Stimulated activated memory B cell treated with anti-CD40 and anti-IgM and Interleukin-4, amounts not matched to agents 10 μg/mL and 1 μg/mL and 100 μg/mL, for 72 hours (primary cell): ENCODE measurements around the gene NTM.

Experiments
- ATAC-seq: fragments of 150-1000 bp; cut with Tn5 transposase; 2 replicates; pipeline ENCODE4 v1.10.0; 2021
- H3K27ac Mint-ChIP-seq: one replicate; pipeline ENCODE4 v1.8.0; 2022; ENCODE audit warnings: mild to moderate bottlenecking, mixed read lengths
- H3K27me3 Mint-ChIP-seq: one replicate; pipeline ENCODE4 v1.8.0; 2022; ENCODE audit warnings: mixed read lengths
- H3K36me3 Mint-ChIP-seq: one replicate; pipeline ENCODE4 v1.8.0; 2022; ENCODE audit warnings: mixed read lengths
- H3K4me1 Mint-ChIP-seq: one replicate; pipeline ENCODE4 v1.8.0; 2022; ENCODE audit warnings: mixed read lengths
- H3K4me3 Mint-ChIP-seq: one replicate; pipeline ENCODE4 v1.8.0; 2022; ENCODE audit warnings: mild to moderate bottlenecking, moderate library complexity, mixed read lengths
- H3K9me3 Mint-ChIP-seq: one replicate; pipeline ENCODE4 v1.8.0; 2022; ENCODE audit warnings: mixed read lengths

NTM gene

DNA sequence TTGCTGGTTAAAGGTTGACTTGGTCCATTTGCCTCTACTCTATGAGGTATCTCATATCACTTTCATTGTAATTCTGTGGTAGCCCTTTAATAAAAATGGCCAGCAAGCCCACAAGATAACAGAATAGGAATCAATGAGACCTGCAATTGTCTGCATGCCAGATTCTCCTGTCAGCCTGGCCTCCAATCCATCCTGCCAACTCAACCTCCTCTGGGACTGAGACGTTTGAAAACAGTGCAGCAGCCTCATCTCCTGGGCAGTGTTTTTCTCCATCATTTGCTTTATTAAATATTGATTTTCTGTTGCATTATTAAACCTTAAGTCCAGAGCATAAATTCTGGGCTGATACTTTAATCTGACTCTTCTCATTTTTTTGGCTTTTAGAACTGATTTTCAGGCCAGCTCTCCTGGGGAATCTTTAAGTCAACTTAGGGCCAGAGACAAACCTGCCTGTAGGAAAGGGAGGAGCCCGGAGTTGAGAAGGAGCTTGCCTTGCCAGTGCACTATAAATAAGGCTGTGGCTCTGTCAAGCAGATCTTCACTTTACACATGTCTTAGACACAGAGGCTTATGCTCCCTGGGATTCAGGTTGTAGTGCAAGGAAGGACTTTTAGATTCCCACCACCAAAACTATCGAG, 798.0 kb downstream of the NTM start:
- Mint-ChIP-seq H3K4me3 (no peak overlapping the region), H3K9me3 (peaks cover 5% of the 10 kb centered on the region), H3K4me1 (no peaks in the 10 kb centered on the region), H3K27me3 (no peaks in the 10 kb centered on the region), H3K36me3 (no peaks in the 10 kb centered on the region), H3K27ac (no peak overlapping the region)
- ATAC-seq, result no peak

DNA sequence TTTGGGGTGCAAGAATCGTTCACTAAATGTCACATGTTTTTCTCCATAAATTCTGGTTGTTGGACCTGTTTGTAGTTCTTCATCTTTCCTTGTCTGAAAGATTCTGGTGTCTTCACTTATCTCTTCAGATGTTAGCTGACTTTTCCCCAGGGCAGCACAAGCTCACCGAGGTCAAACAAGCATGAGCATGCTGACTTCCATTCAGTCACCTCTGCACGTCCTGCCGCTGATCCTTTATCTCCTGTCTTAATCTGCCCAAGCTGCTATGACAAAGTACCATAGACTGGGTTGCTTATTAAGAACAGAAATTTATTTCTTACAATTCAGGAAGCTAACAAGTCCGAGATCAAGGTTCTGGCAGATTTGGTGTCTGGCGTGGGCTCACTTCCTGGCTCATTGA, 800.6 kb downstream of the NTM start:
- Mint-ChIP-seq H3K4me3 (no peak overlapping the region), H3K4me1 (no peaks in the 10 kb centered on the region), H3K27me3 (no peaks in the 10 kb centered on the region)

DNA sequence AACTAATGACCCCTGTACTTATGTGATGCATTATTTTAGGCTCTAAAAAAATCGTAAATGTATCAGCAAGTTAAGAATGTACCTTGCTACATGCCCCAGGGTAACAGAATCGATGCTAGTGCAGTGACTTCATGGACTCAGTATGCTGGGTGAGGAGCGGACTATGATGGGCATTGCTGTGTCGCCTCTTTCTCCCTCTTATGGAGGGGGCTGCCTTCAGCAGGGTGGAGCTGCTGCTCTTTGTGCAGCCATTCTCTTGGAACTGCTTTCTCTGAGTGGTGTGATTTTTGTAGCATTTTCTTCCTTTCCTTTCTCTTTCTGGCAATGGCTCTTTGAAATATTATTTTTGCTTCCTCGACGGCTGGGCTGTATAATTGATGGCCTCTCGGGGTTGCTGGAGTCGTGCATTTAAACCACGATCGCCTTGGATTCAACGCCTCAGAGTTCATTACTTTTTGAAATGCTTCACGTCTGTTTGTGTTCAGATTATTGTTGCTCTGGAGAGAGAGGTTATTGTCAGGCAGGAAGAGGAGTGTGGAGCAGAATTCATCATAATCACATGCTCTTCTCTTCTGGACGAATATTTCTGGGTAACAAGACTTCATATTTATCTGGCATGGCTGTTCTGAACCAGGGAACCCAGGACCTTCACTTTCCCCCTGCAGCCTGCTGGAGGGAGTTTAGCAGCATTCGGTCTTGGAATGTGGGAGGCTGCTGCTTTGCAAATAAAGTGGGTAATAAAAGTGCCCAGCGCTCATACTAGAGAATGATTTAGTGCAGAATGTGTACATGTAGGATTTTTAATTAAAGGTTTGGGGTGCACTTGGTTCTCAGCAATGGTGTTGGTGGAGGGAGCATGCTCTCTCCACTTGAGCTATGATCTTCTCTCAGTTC, 804.2 kb downstream of the NTM start:
- H3K4me1 Mint-ChIP-seq, result no peaks in the 10 kb centered on the region

More for the DNA sequence above, 800.6 kb downstream of the NTM start:
- Mint-ChIP-seq H3K36me3 (no peaks in the 10 kb centered on the region), H3K9me3 (peaks cover 10% of the 10 kb centered on the region), H3K27ac (no peak overlapping the region)
- no peak for ATAC-seq

DNA sequence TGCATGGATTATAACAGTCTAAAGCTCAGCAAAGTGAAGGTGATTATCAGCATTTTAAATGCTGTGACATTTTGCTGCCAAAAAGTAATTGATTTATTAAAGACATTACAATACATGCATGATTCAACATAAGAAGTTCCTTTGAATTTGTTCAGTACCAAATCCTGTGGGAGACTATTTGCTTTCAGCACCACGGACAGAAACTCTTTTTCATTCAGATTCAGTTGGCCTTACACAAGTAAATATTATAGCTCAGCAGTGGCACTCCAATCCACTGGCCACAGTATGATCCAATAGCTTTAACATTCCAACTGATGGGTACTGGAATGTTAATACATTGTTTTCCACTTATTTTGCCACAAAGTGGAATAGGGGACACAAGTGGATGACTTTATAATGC, 806.7 kb downstream of the NTM start:
- Mint-ChIP-seq H3K4me3 (no peak overlapping the region), H3K4me1 (no peaks in the 10 kb centered on the region), H3K27me3 (no peaks in the 10 kb centered on the region), H3K36me3 (no peaks in the 10 kb centered on the region), H3K9me3 (peaks cover 10% of the 10 kb centered on the region), H3K27ac (no peak overlapping the region)
- ATAC-seq, result no peak

More for the DNA sequence above, 804.2 kb downstream of the NTM start:
- no peaks in the 10 kb centered on the region for H3K36me3 Mint-ChIP-seq
- no peak overlapping the region for H3K4me3 Mint-ChIP-seq
- no peaks in the 10 kb centered on the region for H3K27me3 Mint-ChIP-seq
- peaks cover 15% of the 10 kb centered on the region for H3K9me3 Mint-ChIP-seq
- ATAC-seq, result no peak
- H3K27ac Mint-ChIP-seq, result no peak overlapping the region

GRCh38 chr11:132184079-132184478, 813.7 kb downstream of the NTM start:
- Mint-ChIP-seq H3K27me3 (no peaks in the 10 kb centered on the region), H3K36me3 (no peaks in the 10 kb centered on the region), H3K27ac (no peak overlapping the region), H3K4me3 (no peak overlapping the region), H3K9me3 (peaks cover 3% of the 10 kb centered on the region), H3K4me1 (no peaks in the 10 kb centered on the region)
- no peak for ATAC-seq

DNA sequence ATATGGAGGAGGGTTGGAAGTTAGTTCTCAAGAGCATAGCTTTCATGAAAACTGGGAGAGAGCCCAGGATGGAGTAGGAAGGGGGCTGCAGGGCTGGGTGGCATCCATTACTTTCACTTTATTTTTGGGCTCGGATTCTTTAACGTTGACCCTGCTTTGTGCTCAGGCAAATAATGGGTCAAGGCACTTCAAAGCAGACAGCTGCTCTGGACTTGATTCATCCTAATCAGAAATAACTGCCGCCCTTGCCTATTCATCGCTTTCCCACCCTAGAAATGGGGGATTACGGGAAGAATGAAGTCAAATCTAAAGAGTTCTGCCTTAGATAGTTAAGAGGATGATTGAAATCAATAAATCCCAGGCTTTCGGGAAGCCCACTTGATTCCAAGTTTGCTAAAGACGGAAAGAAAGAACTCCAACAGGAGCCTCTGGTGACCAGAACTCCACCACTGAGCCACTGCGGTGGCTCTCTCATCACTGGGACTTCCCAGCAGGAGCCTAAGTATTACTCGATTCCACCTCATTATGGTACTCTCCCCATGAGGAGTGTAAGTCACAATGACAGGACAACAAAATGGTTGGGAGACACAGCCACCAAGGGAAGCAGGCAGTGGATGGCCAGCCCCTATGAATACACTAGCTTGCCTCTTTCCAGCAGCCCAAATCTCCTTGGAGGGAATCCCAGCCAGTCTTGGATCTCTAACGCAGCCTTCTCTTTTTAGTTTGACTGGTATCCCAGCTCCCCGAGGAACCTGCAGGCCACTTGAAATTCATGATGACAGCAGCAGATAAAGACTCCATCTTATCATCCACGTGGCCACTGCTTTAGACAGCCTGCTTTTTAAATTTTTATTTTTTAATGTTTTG, 815.5 kb downstream of the NTM start:
- ATAC-seq, result no peak
- H3K36me3 Mint-ChIP-seq, result no peaks in the 10 kb centered on the region
- H3K27ac Mint-ChIP-seq, result no peak overlapping the region
- no peak overlapping the region for H3K4me3 Mint-ChIP-seq
- no peaks in the 10 kb centered on the region for H3K27me3 Mint-ChIP-seq
- H3K4me1 Mint-ChIP-seq, result no peaks in the 10 kb centered on the region
- H3K9me3 Mint-ChIP-seq, result no peaks in the 10 kb centered on the region

DNA sequence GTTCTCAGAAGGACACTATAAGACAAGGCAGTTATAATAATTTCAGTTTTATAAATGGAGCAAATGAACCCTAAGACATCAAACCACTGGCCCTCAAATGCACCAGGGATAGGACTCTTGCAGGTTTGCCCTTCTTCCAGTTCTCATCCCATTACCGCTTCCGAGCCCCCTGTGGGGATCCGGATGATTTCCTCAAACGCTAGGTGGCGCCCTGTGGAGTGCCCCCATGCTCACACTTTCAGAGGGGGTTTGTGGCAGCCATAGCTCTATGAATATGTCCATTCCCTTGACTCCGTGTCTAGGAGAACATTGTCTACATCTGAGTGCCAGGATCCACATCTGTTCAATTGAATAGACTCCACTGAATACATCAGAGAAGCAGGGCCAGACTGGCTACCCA, 816.3 kb downstream of the NTM start:
- Mint-ChIP-seq H3K27me3 (no peaks in the 10 kb centered on the region), H3K36me3 (no peaks in the 10 kb centered on the region)
- no peak for ATAC-seq

GRCh38 chr11:132187386-132187785, 817.0 kb downstream of the NTM start:
- no peaks in the 10 kb centered on the region for H3K36me3 Mint-ChIP-seq
- H3K4me3 Mint-ChIP-seq, result no peak overlapping the region
- no peaks in the 10 kb centered on the region for H3K9me3 Mint-ChIP-seq
- H3K27me3 Mint-ChIP-seq, result no peaks in the 10 kb centered on the region
- no peak overlapping the region for H3K27ac Mint-ChIP-seq
- no peak for ATAC-seq
- no peaks in the 10 kb centered on the region for H3K4me1 Mint-ChIP-seq

More for the DNA sequence above, 816.3 kb downstream of the NTM start:
- H3K4me3 Mint-ChIP-seq, result no peak overlapping the region
- H3K27ac Mint-ChIP-seq, result no peak overlapping the region
- H3K9me3 Mint-ChIP-seq, result no peaks in the 10 kb centered on the region
- no peaks in the 10 kb centered on the region for H3K4me1 Mint-ChIP-seq

DNA sequence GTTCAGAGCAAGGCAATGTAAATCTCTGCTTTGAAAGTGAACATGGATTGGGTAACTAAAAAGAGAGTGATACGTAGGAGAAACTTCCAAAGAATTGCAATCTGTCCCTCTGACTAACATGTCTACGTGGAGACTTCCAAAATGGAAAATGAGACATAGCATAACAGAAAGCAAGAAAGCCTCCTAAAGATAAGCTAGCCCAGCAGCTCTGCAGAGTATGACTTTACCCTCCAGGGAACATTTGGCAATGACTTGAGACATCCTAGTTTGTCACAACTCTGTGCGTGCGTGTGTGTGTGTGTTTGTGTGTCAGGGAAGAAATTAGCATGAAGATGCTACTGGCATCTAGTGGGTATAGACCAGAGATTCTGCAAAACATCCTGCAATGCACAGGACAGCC, 817.4 kb downstream of the NTM start:
- H3K36me3 Mint-ChIP-seq, result no peaks in the 10 kb centered on the region
- no peak for ATAC-seq
- H3K9me3 Mint-ChIP-seq, result no peaks in the 10 kb centered on the region
- no peak overlapping the region for H3K27ac Mint-ChIP-seq
- no peaks in the 10 kb centered on the region for H3K27me3 Mint-ChIP-seq
- no peaks in the 10 kb centered on the region for H3K4me1 Mint-ChIP-seq
- H3K4me3 Mint-ChIP-seq, result no peak overlapping the region

DNA sequence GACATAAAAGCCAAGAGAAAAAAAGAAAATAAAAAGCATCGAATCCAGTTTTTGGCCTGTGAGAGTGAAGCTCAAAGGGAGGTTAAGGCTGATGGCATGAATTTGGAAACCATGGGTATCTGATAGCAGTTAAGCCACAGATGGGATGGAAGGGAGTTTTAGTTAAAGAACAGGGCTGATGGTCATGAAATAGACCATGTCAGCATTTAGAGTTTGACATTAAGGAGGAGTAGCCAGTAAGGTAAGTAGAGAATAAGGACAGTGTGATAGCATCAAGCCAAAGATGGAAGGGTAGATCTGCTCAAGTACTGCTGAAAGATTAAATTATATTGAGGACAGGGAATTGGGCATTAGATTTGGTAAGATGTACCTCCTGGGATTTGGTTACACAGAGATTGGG, 826.5 kb downstream of the NTM start:
- no peak for ATAC-seq
- H3K27ac Mint-ChIP-seq, result no peak overlapping the region
- H3K4me1 Mint-ChIP-seq, result no peaks in the 10 kb centered on the region
- H3K36me3 Mint-ChIP-seq, result no peaks in the 10 kb centered on the region
- H3K9me3 Mint-ChIP-seq, result peaks cover 11% of the 10 kb centered on the region
- no peak overlapping the region for H3K4me3 Mint-ChIP-seq
- H3K27me3 Mint-ChIP-seq, result no peaks in the 10 kb centered on the region

DNA sequence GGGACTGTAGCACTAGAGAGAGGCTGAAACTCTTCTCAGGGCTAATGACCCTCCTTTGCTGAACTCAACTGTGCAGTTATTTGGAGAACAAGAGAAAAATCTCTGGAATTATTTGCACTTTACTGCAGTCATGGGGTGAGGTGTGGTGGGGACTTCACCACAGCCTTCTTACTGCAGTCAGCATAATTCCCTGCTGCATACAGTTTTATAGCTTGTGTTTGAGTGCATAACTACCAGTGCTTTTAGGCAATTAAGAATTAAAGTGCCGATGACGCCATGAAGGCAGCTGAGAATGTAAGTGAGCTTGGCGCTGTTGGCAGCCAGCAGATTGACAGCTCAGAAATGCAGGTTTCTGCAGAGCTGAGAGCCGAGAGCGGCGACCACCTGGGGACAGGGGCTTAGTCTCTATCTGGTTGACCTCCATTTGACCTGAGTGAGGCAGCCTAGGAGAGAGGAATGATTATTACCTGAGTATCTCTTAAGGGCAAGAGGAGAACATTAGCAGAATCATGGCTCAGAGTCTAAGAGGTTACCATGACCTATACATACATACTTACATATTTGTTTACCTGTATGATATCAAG, 830.0 kb downstream of the NTM start:
- Mint-ChIP-seq H3K36me3 (no peaks in the 10 kb centered on the region), H3K9me3 (peaks cover 6% of the 10 kb centered on the region), H3K27me3 (no peaks in the 10 kb centered on the region), H3K4me3 (no peak overlapping the region), H3K27ac (no peak overlapping the region), H3K4me1 (no peaks in the 10 kb centered on the region)
- ATAC-seq, result no peak

- Mint-ChIP-seq H3K4me1 (no peaks in the 10 kb centered on the region), H3K27ac (no peak overlapping the region), H3K4me3 (no peak overlapping the region), H3K36me3 (no peaks in the 10 kb centered on the region), H3K9me3 (peaks cover 4% of the 10 kb centered on the region), H3K27me3 (no peaks in the 10 kb centered on the region)
- no peak for ATAC-seq
Measured at GRCh38 chr11:132202621-132203020, 832.2 kb downstream of the NTM start.

GRCh38 chr11:132205006-132205405, 834.6 kb downstream of the NTM start:
- H3K27ac Mint-ChIP-seq, result no peak overlapping the region
- H3K9me3 Mint-ChIP-seq, result peaks cover 6% of the 10 kb centered on the region
- ATAC-seq, result no peak
- no peak overlapping the region for H3K4me3 Mint-ChIP-seq
- H3K36me3 Mint-ChIP-seq, result no peaks in the 10 kb centered on the region
- no peaks in the 10 kb centered on the region for H3K27me3 Mint-ChIP-seq
- no peaks in the 10 kb centered on the region for H3K4me1 Mint-ChIP-seq

GRCh38 chr11:132205496-132205895, 835.1 kb downstream of the NTM start:
- H3K9me3 Mint-ChIP-seq, result peaks cover 6% of the 10 kb centered on the region
- H3K27ac Mint-ChIP-seq, result no peak overlapping the region
- no peaks in the 10 kb centered on the region for H3K36me3 Mint-ChIP-seq
- ATAC-seq, result no peak
- no peak overlapping the region for H3K4me3 Mint-ChIP-seq
- H3K27me3 Mint-ChIP-seq, result no peaks in the 10 kb centered on the region
- no peaks in the 10 kb centered on the region for H3K4me1 Mint-ChIP-seq

DNA sequence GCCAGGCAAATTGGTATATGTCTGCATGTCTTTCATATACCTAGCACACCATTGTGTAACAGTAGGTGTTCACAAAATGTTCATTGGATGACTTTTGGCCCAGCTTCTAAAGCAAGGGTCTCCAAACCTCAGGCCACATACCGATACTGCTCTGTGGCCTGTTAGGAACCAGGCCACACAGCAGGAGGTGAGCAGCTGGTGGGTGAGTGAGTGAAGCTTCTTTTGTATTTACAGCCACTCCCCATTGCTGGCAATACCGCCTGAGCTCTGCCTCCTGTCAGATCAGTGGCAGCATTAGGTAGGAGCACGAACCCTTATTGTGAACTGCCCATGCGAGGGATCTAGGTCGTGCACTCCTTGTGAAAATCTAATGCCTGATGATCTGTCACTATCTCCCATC, 836.6 kb downstream of the NTM start:
- H3K4me3 Mint-ChIP-seq, result no peak overlapping the region
- no peaks in the 10 kb centered on the region for H3K4me1 Mint-ChIP-seq
- H3K36me3 Mint-ChIP-seq, result no peaks in the 10 kb centered on the region
- H3K27me3 Mint-ChIP-seq, result no peaks in the 10 kb centered on the region
- ATAC-seq, result no peak
- H3K27ac Mint-ChIP-seq, result no peak overlapping the region
- H3K9me3 Mint-ChIP-seq, result peaks cover 6% of the 10 kb centered on the region
